Kidney (tissue), 14 donors: ENCODE measurements around the gene HOXB5. TPM values are rescaled to one million over a fixed set of nuclear protein-coding genes. Genes with fewer than 3 reads are reported as not detected.

Source experiments
- DNase-seq, 5 donors: peaks; one replicate each; pipeline ENCODE4 v3.0.0-alpha.2; 2013 to 2020
- FAIRE-seq: peaks from 2 replicates; lab custom pipeline; 2012; peaks lifted over from hg19 to GRCh38; lab: Jason Lieb, UNC
- H3K27ac ChIP-seq, 2 donors: one replicate each; pipeline ENCODE4 v1.7.0; 2013; ENCODE audit warnings: low read depth in 2 of 2, low read length in 2 of 2, inconsistent platforms in 1 of 2
- H3K27me3 ChIP-seq: one replicate; pipeline ENCODE4 v1.7.1; 2013; ENCODE audit warnings: low read length, inconsistent platforms; ENCODE audit not compliant: control insufficient read depth, insufficient read depth
- H3K36me3 ChIP-seq, 3 donors: one replicate each; pipeline versions ENCODE4 v1.7.0 to v1.7.1; 2013; ENCODE audit warnings: low read length in 3 of 3, control low read depth in 1 of 3, inconsistent platforms in 1 of 3; ENCODE audit not compliant: insufficient read depth in 3 of 3, control insufficient read depth in 2 of 3
- H3K4me1 ChIP-seq, 3 donors: one replicate each; pipeline versions ENCODE4 v1.7.0 to v1.7.1; 2013; ENCODE audit warnings: low read length in 3 of 3, inconsistent platforms in 1 of 3, low read depth in 1 of 3; ENCODE audit not compliant: control insufficient read depth in 2 of 3, insufficient read depth in 2 of 3
- H3K4me3 ChIP-seq, 3 donors: one replicate each; pipeline versions ENCODE4 v1.7.0 to v1.8.1; 2013; ENCODE audit warnings: low read length in 3 of 3, control low read depth in 1 of 3, inconsistent platforms in 1 of 3
- H3K9ac ChIP-seq, 3 donors: one replicate each; pipeline versions ENCODE4 v1.7.0 to v1.7.1; 2013; ENCODE audit warnings: low read length in 3 of 3, control low read depth in 1 of 3, inconsistent platforms in 1 of 3
- H3K9me3 ChIP-seq, 3 donors: one replicate each; pipeline versions ENCODE4 v1.7.0 to v1.7.1; 2013; ENCODE audit warnings: low read length in 3 of 3, control low read depth in 1 of 3, inconsistent platforms in 1 of 3; ENCODE audit not compliant: control insufficient read depth in 2 of 3, insufficient read depth in 1 of 3
- intact Hi-C: fragments of 100-400 bp; cut with DNase I; formaldehyde crosslinking; loops from one replicate; pipeline ENCODE4 v1.11.1; 2022
- polyA plus RNA-seq: library from polyadenylated mRNA; stranded (reverse); fragments of 350-450 nt; fragmentation: Illumina TruSeq; extraction: RNeasy Lipid Tissue Mini Kit (QIAGEN cat#74804); gene quantifications from one replicate; pipeline ENCODE4 v1.2.3, GENCODE V29; 2014; ENCODE audit warnings: low read depth, low replicate concordance; ENCODE audit not compliant: insufficient read depth
- total RNA-seq: library from RNA; stranded (reverse); fragmentation: NEBNext Ultra II Directional; extraction: Animal tissue kit (Norgen Biotek cat#: 25700); gene quantifications from one replicate; pipeline ENCODE4 v1.2.1, GENCODE V29; 2021
- TF ChIP-seq, protein P1 (sequence below): IDR thresholded peaks from 3 replicates; pipeline ENCODE4 v1.5.1; 2012; ENCODE audit warnings: mild to moderate bottlenecking, moderate library complexity, borderline replicate concordance; ENCODE audit not compliant: insufficient read depth; ENCODE audit errors: extremely low read depth
- donor health status: control.
- donor health status: control.
- donor health status: control.
- donor health status: control.
- donor health status: control.
- donor health status: DM: yes; HTN: yes; CAD: no.
- donor health status: Normal renal cell carcinoma (clear cell type).

Gene HOXB5
- total and polyA plus RNA-seq, 2 donors from 2014 or later, result 12.3 to 27.0 TPM

DNA sequence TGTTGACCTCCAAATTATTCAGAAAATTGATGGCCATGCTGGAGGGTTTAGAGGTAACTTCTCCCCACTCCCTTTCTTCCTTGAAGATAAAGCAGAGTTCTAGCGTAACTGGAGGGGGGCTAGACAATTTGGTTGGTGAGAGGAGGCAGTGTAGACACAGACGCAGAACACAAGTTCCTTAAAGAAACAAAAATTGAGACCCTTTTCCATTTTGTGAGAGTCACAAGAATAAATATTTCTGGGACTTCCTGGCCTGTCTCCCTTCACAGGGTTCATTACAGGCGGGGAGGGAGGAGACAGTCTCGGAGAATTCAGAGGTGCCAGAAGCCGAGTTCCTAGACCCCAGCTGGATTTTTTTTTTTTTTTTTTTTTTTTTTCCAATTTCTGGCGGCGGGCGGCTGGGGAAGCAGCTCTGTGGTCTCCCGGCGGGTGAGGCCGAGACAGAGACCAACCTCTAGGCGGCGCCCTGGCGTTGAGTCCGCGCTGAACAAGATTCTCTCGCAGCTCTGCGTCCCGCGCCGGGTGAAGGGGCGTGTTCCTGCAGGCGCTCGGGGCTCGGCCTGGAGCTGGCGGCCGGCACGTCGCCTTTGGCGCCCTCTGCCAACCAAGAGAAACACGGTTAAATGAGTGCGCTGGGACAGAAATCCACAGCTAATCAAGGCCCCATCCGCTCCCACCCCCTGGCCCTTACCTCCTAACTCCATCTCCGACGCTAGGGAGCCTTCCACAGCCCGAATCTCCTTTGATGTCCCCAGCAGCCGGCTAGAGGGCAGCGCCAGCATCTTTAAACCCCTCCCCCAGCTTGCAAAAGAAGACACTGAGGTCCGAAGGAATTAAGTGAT is 42.8 kb upstream of the HOXB5 start:
- peaks cover 35% of the 10 kb centered on the region for H3K27me3 ChIP-seq
- H3K4me3 ChIP-seq, result no peak overlapping the region
- H3K9me3 ChIP-seq, result no peaks in the 10 kb centered on the region
- H3K4me1 ChIP-seq, result no peaks in the 10 kb centered on the region
- DNase-seq (peak; percentile 95 to 97 (median 96)), FAIRE-seq (no peak)
- intact Hi-C loops, result no loop called here
- H3K9ac ChIP-seq, result peak overlapping the region in 1 of 3 donors; percentile 29
- H3K36me3 ChIP-seq, result no peaks in the 10 kb centered on the region
- no peak overlapping the region for H3K27ac ChIP-seq
- TF ChIP-seq, protein P1, sequence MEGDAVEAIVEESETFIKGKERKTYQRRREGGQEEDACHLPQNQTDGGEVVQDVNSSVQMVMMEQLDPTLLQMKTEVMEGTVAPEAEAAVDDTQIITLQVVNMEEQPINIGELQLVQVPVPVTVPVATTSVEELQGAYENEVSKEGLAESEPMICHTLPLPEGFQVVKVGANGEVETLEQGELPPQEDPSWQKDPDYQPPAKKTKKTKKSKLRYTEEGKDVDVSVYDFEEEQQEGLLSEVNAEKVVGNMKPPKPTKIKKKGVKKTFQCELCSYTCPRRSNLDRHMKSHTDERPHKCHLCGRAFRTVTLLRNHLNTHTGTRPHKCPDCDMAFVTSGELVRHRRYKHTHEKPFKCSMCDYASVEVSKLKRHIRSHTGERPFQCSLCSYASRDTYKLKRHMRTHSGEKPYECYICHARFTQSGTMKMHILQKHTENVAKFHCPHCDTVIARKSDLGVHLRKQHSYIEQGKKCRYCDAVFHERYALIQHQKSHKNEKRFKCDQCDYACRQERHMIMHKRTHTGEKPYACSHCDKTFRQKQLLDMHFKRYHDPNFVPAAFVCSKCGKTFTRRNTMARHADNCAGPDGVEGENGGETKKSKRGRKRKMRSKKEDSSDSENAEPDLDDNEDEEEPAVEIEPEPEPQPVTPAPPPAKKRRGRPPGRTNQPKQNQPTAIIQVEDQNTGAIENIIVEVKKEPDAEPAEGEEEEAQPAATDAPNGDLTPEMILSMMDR, result peak; percentile 69

DNA sequence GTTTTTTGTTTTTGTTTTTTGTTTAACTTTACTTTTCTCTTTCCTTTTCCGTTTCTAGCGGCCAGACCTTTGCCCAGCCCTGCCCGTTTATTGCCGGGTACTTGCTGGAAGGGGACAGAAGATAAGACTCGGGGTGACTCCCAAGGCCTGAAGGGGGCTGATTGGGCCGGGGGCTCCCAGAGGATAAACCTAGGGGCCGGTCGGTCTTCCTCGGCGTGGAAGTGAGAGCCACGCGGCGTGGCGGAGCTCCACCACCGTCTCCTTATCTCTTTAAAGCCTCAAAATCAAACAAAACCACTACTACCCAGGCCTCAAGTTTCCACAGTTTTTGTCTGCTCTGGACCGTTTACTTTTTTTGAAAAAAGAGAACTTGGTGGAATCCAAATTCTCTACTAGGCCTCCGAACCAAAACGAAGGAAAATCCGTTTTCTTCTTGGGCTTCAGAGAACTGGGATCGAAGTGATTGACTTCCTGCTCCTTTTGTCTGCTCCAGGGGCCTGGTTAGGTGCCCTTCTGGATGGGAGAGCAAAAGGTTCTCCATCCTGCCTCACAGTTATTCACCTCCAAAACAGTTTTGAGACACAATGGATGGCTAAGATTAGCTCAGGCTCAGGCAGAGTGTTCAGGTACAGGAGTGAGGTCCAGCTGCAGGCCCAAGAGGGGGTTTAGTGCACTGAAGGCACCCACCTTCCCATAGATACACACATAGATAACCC is 41.1 kb upstream of the HOXB5 start:
- Histone ChIP-seq H3K36me3 (no peaks in the 10 kb centered on the region), H3K9me3 (no peaks in the 10 kb centered on the region), H3K9ac (no peak overlapping the region), H3K27ac (no peak overlapping the region), H3K27me3 (peaks cover 39% of the 10 kb centered on the region), H3K4me1 (no peaks in the 10 kb centered on the region), H3K4me3 (no peak overlapping the region)
- TF ChIP-seq, protein P1, result no peak
- no peak for FAIRE-seq
- peak in 1 of 5 donors; percentile 51 for DNase-seq
- intact Hi-C loops, result no loop called here

DNA sequence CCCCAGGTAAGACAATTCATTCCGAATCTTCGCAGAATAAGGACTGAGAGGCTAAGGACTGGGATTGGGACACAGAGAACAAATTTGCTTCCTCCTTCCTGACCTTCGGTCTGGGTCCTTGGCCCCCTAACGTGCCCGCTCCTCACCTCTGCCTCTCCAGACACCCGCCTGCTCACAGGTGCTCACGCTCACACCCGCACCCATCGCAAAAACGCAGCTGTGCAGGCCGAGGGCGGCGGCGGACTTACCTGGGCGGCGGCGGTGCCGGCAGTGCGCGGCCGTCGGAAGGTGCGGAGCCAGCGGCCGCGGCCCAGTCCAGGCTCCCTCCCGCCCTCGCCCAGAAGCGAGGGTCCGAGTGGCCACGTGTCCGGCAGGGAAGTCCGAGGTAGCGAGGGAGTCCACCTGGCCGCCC is 39.7 kb upstream of the HOXB5 start:
- no peaks in the 10 kb centered on the region for H3K9me3 ChIP-seq
- no peak overlapping the region for H3K4me3 ChIP-seq
- no peak overlapping the region for H3K9ac ChIP-seq
- TF ChIP-seq, protein P1, result no peak
- H3K27ac ChIP-seq, result no peak overlapping the region
- H3K4me1 ChIP-seq, result no peaks in the 10 kb centered on the region
- peaks cover 53% of the 10 kb centered on the region for H3K27me3 ChIP-seq
- DNase-seq (no peak), FAIRE-seq (no peak)
- no peaks in the 10 kb centered on the region for H3K36me3 ChIP-seq
- intact Hi-C loops, result no loop called here
